ENCODE data around the gene AIG1. TPM values are rescaled to one million over a fixed set of nuclear protein-coding genes. Genes with fewer than 3 reads are reported as not detected.

AIG1 gene
- total RNA-seq, 1 donor from 2014 or later = 7.2 TPM

- H3K36me3 Mint-ChIP-seq (ENCODE audit: low read depth) = no peaks in the 10 kb centered on the region
- H3K4me3 Mint-ChIP-seq = no peak overlapping the region
- H3K27me3 Mint-ChIP-seq = no peaks in the 10 kb centered on the region
- ChIA-PET POLR2A (no interaction called here), CTCF (no interaction called here)
- DNase-seq = no peak
- ATAC-seq (ENCODE audit: low read depth) = no peak
- no peak for TF ChIP-seq CTCF (IDR thresholded peaks at IDR 0.05)
- intact Hi-C loops (cut with micrococcal nuclease) = no loop called here
- peaks cover 9% of the 10 kb centered on the region for H3K9me3 Mint-ChIP-seq
- H3K4me1 Mint-ChIP-seq = no peaks in the 10 kb centered on the region
- H3K27ac Mint-ChIP-seq = no peak overlapping the region
Observed at GRCh38 chr6:143021543-143021942, 39.1 kb upstream of the AIG1 start.

- Mint-ChIP-seq H3K4me3 (no peak overlapping the region), H3K36me3 (ENCODE audit: low read depth) (no peaks in the 10 kb centered on the region), H3K9me3 (peaks cover 9% of the 10 kb centered on the region), H3K4me1 (peaks cover 5% of the 10 kb centered on the region), H3K27ac (no peak overlapping the region), H3K27me3 (no peaks in the 10 kb centered on the region)
- no peak for ATAC-seq (ENCODE audit: low read depth)
- TF ChIP-seq CTCF (IDR thresholded peaks at IDR 0.05) = no peak
- ChIA-PET POLR2A (no interaction called here), CTCF (interaction anchor here (6.5 kb wide), 1 partner anchor 329 kb away, joined by 96 read pairs; no protein-coding TSS in a partner anchor)
- intact Hi-C loops (cut with micrococcal nuclease) = no loop called here
- no peak for DNase-seq
Observed at GRCh38 chr6:143022587-143022986, 38.1 kb upstream of the AIG1 start.

- intact Hi-C loops (cut with micrococcal nuclease) = no loop called here
- Mint-ChIP-seq H3K27ac (no peak overlapping the region), H3K4me1 (peaks cover 5% of the 10 kb centered on the region), H3K4me3 (no peak overlapping the region), H3K27me3 (no peaks in the 10 kb centered on the region), H3K9me3 (peaks cover 9% of the 10 kb centered on the region), H3K36me3 (ENCODE audit: low read depth) (no peaks in the 10 kb centered on the region)
- ATAC-seq (ENCODE audit: low read depth) (no peak), DNase-seq (no peak)
- CTCF ChIA-PET = interaction anchor here (6.5 kb wide), 1 partner anchor 331 kb away, joined by 96 read pairs; no protein-coding TSS in a partner anchor
- POLR2A ChIA-PET = no interaction called here
- TF ChIP-seq CTCF (IDR thresholded peaks at IDR 0.05) = no peak
Observed at GRCh38 chr6:143023695-143024094, 37.0 kb upstream of the AIG1 start.

- H3K27me3 Mint-ChIP-seq = no peaks in the 10 kb centered on the region
- ChIA-PET CTCF (interaction anchor here (2.3 to 6.5 kb wide), 2 partner anchors 13 to 332 kb away, joined by 9 to 96 read pairs; no protein-coding TSS in a partner anchor), POLR2A (no interaction called here)
- intact Hi-C loops (cut with micrococcal nuclease) = loop anchor here (5.0 kb wide), 1 partner anchor 138 kb away; no protein-coding TSS in a partner anchor
- no peak overlapping the region for H3K27ac Mint-ChIP-seq
- peaks cover 9% of the 10 kb centered on the region for H3K9me3 Mint-ChIP-seq
- H3K36me3 Mint-ChIP-seq (ENCODE audit: low read depth) = no peaks in the 10 kb centered on the region
- DNase-seq = no peak
- ATAC-seq (ENCODE audit: low read depth) = no peak
- no peak for TF ChIP-seq CTCF (IDR thresholded peaks at IDR 0.05)
- H3K4me1 Mint-ChIP-seq = peaks cover 5% of the 10 kb centered on the region
- no peak overlapping the region for H3K4me3 Mint-ChIP-seq
Observed at GRCh38 chr6:143024977-143025376, 35.7 kb upstream of the AIG1 start.

GRCh38 chr6:143026696-143027449 is 33.8 kb upstream of the AIG1 start:
- peak; percentile 26 for DNase-seq
- peak; percentile 68 for ATAC-seq (ENCODE audit: low read depth)
- Mint-ChIP-seq H3K27me3 (no peaks in the 10 kb centered on the region), H3K27ac (no peak overlapping the region), H3K4me3 (no peak overlapping the region), H3K36me3 (ENCODE audit: low read depth) (no peaks in the 10 kb centered on the region), H3K4me1 (peaks cover 5% of the 10 kb centered on the region), H3K9me3 (no peaks in the 10 kb centered on the region)
- TF ChIP-seq CTCF (IDR thresholded peaks at IDR 0.05) = no peak
- ChIA-PET POLR2A (interaction anchor here (0.6 to 1.2 kb wide), 5 partner anchors 80 to 334 kb away, joined by 3 to 9 read pairs (median 4); no protein-coding TSS in a partner anchor), CTCF (interaction anchor here (0.7 to 6.5 kb wide), 27 partner anchors 14 to 552 kb away, joined by 3 to 96 read pairs (median 4); partner anchors contain the start of gene AIG1)
- intact Hi-C loops (cut with micrococcal nuclease) = loop anchor here (1.0 to 5.0 kb wide), 8 partner anchors 80 to 552 kb away; no protein-coding TSS in a partner anchor

All from activated B cell treated with CpG ODN at 0.5 μM for 24 hours (primary cell).